IMR-90 (cell line): ENCODE results near the gene PNPLA2.

Experiments used
- BHLHE40 ChIP-seq: fragments of 150-350 bp; IDR thresholded peaks from 2 replicates; pipeline ENCODE4 v1.6.1; 2016; ENCODE audit warnings: mild to moderate bottlenecking, low read depth, low read length
- MAFK ChIP-seq: IDR thresholded peaks from 2 replicates; pipeline ENCODE4 v1.6.1; 2012; ENCODE audit warnings: low read depth, low read length, improper control_type of control experiment
- MAZ ChIP-seq: IDR thresholded peaks from 2 replicates; pipeline ENCODE4 v1.6.1; 2012; ENCODE audit warnings: low read depth, mild to moderate bottlenecking, low read length, improper control_type of control experiment, moderate library complexity, borderline replicate concordance
- NFE2L2 ChIP-seq: fragments of 150-350 bp; IDR thresholded peaks from 2 replicates; pipeline ENCODE4 v1.6.1; 2016; ENCODE audit warnings: low read depth, mild to moderate bottlenecking, low read length
- POLR2A ChIP-seq: IDR thresholded peaks from 2 replicates; pipeline ENCODE4 v1.6.1; 2012; ENCODE audit warnings: mild to moderate bottlenecking, low read depth, low read length
- RAD21 ChIP-seq: IDR thresholded peaks from 2 replicates; pipeline ENCODE4 v1.6.1; 2012; ENCODE audit warnings: low read length, improper control_type of control experiment
- RCOR1 ChIP-seq: IDR thresholded peaks from 2 replicates; pipeline ENCODE4 v1.6.1; 2012; ENCODE audit warnings: mild to moderate bottlenecking, low read length, improper control_type of control experiment; ENCODE audit not compliant: insufficient replicate concordance
- SMC3 ChIP-seq: fragments of 150-350 bp; IDR thresholded peaks from 2 replicates; pipeline ENCODE4 v1.6.1; 2016; ENCODE audit warnings: low read depth, mild to moderate bottlenecking, antibody characterized with exemption, low read length, moderate library complexity
- TF ChIP-seq, protein P1 (sequence below): conservative IDR thresholded peaks from 2 replicates; pipeline ENCODE4 v1.5.1; 2012; ENCODE audit warnings: mild to moderate bottlenecking, low read depth, low read length, improper control_type of control experiment
- TF ChIP-seq, protein P2 (sequence below): fragments of 150-350 bp; IDR thresholded peaks from 2 replicates; pipeline ENCODE4 v1.6.1; 2016; ENCODE audit warnings: low read depth, mild to moderate bottlenecking, low read length, moderate library complexity, borderline replicate concordance
- TF ChIP-seq, protein P3 (sequence below): fragments of 150-350 bp; IDR thresholded peaks from 2 replicates; pipeline ENCODE4 v1.6.1; 2017; ENCODE audit warnings: mild to moderate bottlenecking, antibody characterized with exemption, low read length, low read depth

DNA sequence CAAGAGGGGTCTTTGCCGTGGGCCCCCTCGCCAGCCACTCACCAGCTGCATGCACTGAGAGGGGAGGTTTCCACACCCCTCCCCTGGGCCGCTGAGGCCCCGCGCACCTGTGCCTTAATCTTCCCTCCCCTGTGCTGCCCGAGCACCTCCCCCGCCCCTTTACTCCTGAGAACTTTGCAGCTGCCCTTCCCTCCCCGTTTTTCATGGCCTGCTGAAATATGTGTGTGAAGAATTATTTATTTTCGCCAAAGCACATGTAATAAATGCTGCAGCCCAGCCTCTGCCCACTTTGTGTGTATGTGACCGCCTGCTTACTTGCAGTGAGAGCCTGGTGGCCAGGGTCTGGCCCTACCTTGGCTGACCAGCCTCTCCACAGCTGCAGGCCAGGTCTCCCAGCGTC, 6.2 kb downstream of the PNPLA2 start:
- TF ChIP-seq RAD21 (no peak), MAZ (no peak), MAFK (no peak), POLR2A (no peak), NFE2L2 (no peak), BHLHE40 (no peak), SMC3 (no peak), RCOR1 (no peak)
- TF ChIP-seq, protein P1, sequence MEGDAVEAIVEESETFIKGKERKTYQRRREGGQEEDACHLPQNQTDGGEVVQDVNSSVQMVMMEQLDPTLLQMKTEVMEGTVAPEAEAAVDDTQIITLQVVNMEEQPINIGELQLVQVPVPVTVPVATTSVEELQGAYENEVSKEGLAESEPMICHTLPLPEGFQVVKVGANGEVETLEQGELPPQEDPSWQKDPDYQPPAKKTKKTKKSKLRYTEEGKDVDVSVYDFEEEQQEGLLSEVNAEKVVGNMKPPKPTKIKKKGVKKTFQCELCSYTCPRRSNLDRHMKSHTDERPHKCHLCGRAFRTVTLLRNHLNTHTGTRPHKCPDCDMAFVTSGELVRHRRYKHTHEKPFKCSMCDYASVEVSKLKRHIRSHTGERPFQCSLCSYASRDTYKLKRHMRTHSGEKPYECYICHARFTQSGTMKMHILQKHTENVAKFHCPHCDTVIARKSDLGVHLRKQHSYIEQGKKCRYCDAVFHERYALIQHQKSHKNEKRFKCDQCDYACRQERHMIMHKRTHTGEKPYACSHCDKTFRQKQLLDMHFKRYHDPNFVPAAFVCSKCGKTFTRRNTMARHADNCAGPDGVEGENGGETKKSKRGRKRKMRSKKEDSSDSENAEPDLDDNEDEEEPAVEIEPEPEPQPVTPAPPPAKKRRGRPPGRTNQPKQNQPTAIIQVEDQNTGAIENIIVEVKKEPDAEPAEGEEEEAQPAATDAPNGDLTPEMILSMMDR: no peak
- TF ChIP-seq, protein P2, sequence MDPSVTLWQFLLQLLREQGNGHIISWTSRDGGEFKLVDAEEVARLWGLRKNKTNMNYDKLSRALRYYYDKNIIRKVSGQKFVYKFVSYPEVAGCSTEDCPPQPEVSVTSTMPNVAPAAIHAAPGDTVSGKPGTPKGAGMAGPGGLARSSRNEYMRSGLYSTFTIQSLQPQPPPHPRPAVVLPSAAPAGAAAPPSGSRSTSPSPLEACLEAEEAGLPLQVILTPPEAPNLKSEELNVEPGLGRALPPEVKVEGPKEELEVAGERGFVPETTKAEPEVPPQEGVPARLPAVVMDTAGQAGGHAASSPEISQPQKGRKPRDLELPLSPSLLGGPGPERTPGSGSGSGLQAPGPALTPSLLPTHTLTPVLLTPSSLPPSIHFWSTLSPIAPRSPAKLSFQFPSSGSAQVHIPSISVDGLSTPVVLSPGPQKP: no peak
- TF ChIP-seq, protein P3, sequence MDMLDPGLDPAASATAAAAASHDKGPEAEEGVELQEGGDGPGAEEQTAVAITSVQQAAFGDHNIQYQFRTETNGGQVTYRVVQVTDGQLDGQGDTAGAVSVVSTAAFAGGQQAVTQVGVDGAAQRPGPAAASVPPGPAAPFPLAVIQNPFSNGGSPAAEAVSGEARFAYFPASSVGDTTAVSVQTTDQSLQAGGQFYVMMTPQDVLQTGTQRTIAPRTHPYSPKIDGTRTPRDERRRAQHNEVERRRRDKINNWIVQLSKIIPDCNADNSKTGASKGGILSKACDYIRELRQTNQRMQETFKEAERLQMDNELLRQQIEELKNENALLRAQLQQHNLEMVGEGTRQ: no peak
